ENCODE data around the gene ADGRB3.

DNA sequence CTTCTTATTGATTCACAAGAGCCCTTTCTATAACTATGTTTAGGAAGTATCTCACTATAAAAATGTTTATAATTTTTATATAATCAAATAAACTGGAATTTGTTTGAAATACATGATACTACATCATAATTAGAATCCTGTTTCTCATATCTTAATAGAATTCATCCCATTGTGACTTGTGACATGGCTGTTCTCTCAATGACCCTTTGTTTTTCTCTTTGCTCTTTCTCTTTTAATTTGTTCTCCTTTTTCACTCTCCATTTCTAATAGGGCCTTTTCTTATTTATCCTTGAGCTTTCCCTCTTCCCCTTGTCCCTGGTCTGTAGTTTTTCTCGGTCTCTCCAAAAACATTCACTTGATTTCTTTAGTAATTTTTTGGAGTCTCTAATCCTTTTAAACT is 111.3 kb downstream of the ADGRB3 start:
- TF ChIP-seq CTCF (IDR thresholded peaks at IDR 0.05): no peak
- TF ChIP-seq POLR2A (IDR thresholded peaks at IDR 0.05): no peak
